GM19467 (cell line): ENCODE results near the gene ATP11A.
"Not testable (repeated sequence)": the region's sequence is repeated elsewhere in the genome, so short reads cannot be mapped to it uniquely, and the experiment has no call there.

ENCODE experiments used
- ATAC-seq: cut with Tn5 transposase; IDR thresholded peaks from one replicate; pipeline ENCODE4 v1.9.1; 2021; ENCODE audit warnings: mild to moderate bottlenecking, moderate library complexity; ENCODE audit not compliant: unreplicated experiment

The ATP11A gene

GRCh38 chr13:112791663-112792440 is 102.0 kb downstream of the ATP11A start:
- no peak for ATAC-seq

- no peak for ATAC-seq
Measured at GRCh38 chr13:112792511-112792910, 102.7 kb downstream of the ATP11A start.

- ATAC-seq: no peak
Measured at GRCh38 chr13:112793545-112794445, 104.0 kb downstream of the ATP11A start.

- no peak for ATAC-seq
Measured at GRCh38 chr13:112795277-112795676, 105.4 kb downstream of the ATP11A start.

- ATAC-seq: no peak
Measured at GRCh38 chr13:112796190-112796915, 106.5 kb downstream of the ATP11A start.

- no peak for ATAC-seq
Measured at GRCh38 chr13:112799394-112799793, 109.6 kb downstream of the ATP11A start.

GRCh38 chr13:112800057-112800456 is 110.2 kb downstream of the ATP11A start:
- ATAC-seq: no peak

- ATAC-seq: not testable (repeated sequence)
Measured at GRCh38 chr13:112800807-112801206, 111.0 kb downstream of the ATP11A start.

- ATAC-seq: peak; percentile 46
Measured at GRCh38 chr13:112802802-112803195, 113.0 kb downstream of the ATP11A start.

- ATAC-seq: peak; percentile 50
Measured at GRCh38 chr13:112803422-112803821, 113.6 kb downstream of the ATP11A start.

- no peak for ATAC-seq
Measured at GRCh38 chr13:112804374-112804773, 114.5 kb downstream of the ATP11A start.

- ATAC-seq: no peak
Measured at GRCh38 chr13:112806739-112807652, 117.2 kb downstream of the ATP11A start.

- no peak for ATAC-seq
Measured at GRCh38 chr13:112807653-112808376, 118.0 kb downstream of the ATP11A start.

- no peak for ATAC-seq
Measured at GRCh38 chr13:112808377-112809140, 118.7 kb downstream of the ATP11A start.

GRCh38 chr13:112809332-112810315 is 119.8 kb downstream of the ATP11A start:
- ATAC-seq: no peak

GRCh38 chr13:112810608-112811007 is 120.8 kb downstream of the ATP11A start:
- ATAC-seq: no peak

- no peak for ATAC-seq
Measured at GRCh38 chr13:112812306-112813055, 122.6 kb downstream of the ATP11A start.
